Bronchial epithelial cell (primary cell): ENCODE data around the gene DAAM2. TPM values are rescaled to one million over a fixed set of nuclear protein-coding genes. Genes with fewer than 3 reads are reported as not detected.

ENCODE experiments used
- DNase-seq: peaks from one replicate; pipeline ENCODE4 v3.0.0-alpha.2; 2010; ENCODE audit warnings: low read depth
- FAIRE-seq: peaks from 2 replicates; lab custom pipeline; 2011; peaks lifted over from hg19 to GRCh38; lab: Jason Lieb, UNC
- H3K27me3 ChIP-seq: 2 replicates; pipeline ENCODE4 v1.5.1; 2011; ENCODE audit warnings: low read length; ENCODE audit not compliant: control insufficient read depth, insufficient read depth
- H3K36me3 ChIP-seq: 2 replicates; pipeline ENCODE4 v1.5.1; 2011; ENCODE audit warnings: low read length; ENCODE audit not compliant: control insufficient read depth, insufficient read depth
- H3K4me3 ChIP-seq: 2 replicates; pipeline ENCODE4 v1.5.1; 2011; ENCODE audit warnings: mild to moderate bottlenecking, low read depth, low read length, control low read depth
- CTCF ChIP-seq: IDR thresholded peaks from 2 replicates; pipeline ENCODE4 v1.5.1; 2011; ENCODE audit warnings: mild to moderate bottlenecking, moderate library complexity, low read length, control low read depth, inconsistent platforms; ENCODE audit not compliant: insufficient read depth, severe bottlenecking
- total RNA-seq: library from RNA; depleted of rRNA; stranded (reverse); fragments of >200 nt; gene quantifications from 2 replicates; pipeline ENCODE4 v1.2.1, GENCODE V29; 2014

DAAM2 gene
- total RNA-seq, 1 donor from 2014 or later, result under 0.01 TPM

- DNase-seq (no peak), FAIRE-seq (no peak)
- TF ChIP-seq CTCF, result no peak
- H3K36me3 ChIP-seq, result no peaks in the 10 kb centered on the region
- H3K27me3 ChIP-seq, result no peaks in the 10 kb centered on the region
- no peak overlapping the region for H3K4me3 ChIP-seq
These were observed 59.2 kb downstream of the DAAM2 start for GRCh38 chr6:39851331-39851730.

- no peak for TF ChIP-seq CTCF
- Histone ChIP-seq H3K4me3 (no peak overlapping the region), H3K36me3 (no peaks in the 10 kb centered on the region), H3K27me3 (no peaks in the 10 kb centered on the region)
- FAIRE-seq (no peak), DNase-seq (no peak)
These were observed 60.1 kb downstream of the DAAM2 start for GRCh38 chr6:39852324-39852723.

- DNase-seq, result no peak
- Histone ChIP-seq H3K4me3 (no peak overlapping the region), H3K36me3 (no peaks in the 10 kb centered on the region), H3K27me3 (no peaks in the 10 kb centered on the region)
- TF ChIP-seq CTCF, result no peak
- no peak for FAIRE-seq
These were observed 61.4 kb downstream of the DAAM2 start for GRCh38 chr6:39853604-39854003.

GRCh38 chr6:39855356-39855995 is 63.3 kb downstream of the DAAM2 start:
- Histone ChIP-seq H3K36me3 (no peaks in the 10 kb centered on the region), H3K27me3 (no peaks in the 10 kb centered on the region), H3K4me3 (no peak overlapping the region)
- TF ChIP-seq CTCF, result no peak
- no peak for FAIRE-seq
- no peak for DNase-seq

GRCh38 chr6:39859025-39859424 is 66.8 kb downstream of the DAAM2 start:
- no peak overlapping the region for H3K4me3 ChIP-seq
- DNase-seq (no peak), FAIRE-seq (no peak)
- no peaks in the 10 kb centered on the region for H3K36me3 ChIP-seq
- no peak for TF ChIP-seq CTCF
- no peaks in the 10 kb centered on the region for H3K27me3 ChIP-seq

GRCh38 chr6:39861663-39862062 is 69.5 kb downstream of the DAAM2 start:
- no peaks in the 10 kb centered on the region for H3K36me3 ChIP-seq
- no peak overlapping the region for H3K4me3 ChIP-seq
- no peak for TF ChIP-seq CTCF
- DNase-seq (no peak), FAIRE-seq (no peak)
- H3K27me3 ChIP-seq, result no peaks in the 10 kb centered on the region
